Vagina (tissue), 2 donors: ENCODE results near the gene SEPTIN8. TPM values are rescaled to one million over a fixed set of nuclear protein-coding genes. Genes with fewer than 3 reads are reported as not detected.

Source experiments
- DNase-seq, 2 donors: peaks; one replicate each; pipeline ENCODE4 v3.0.0-alpha.2; 2017; ENCODE audit errors: extremely low spot score in 2 of 2
- H3K27ac ChIP-seq: fragments of 200-600 bp; sonication (generic); one replicate; pipeline ENCODE4 v1.5.1; 2019
- H3K27me3 ChIP-seq: fragments of 200-600 bp; sonication (generic); one replicate; pipeline ENCODE4 v1.5.1; 2019
- H3K36me3 ChIP-seq, 2 donors: fragments of 200-600 bp; sonication (generic); one replicate each; pipeline ENCODE4 v1.5.1; 2017 to 2019
- H3K4me1 ChIP-seq: fragments of 200-600 bp; sonication (generic); one replicate; pipeline ENCODE4 v1.5.1; 2019
- H3K4me3 ChIP-seq, 2 donors: fragments of 200-600 bp; sonication (generic); 1 replicate in 1 of 2; 2 replicates in 1 of 2; pipeline ENCODE4 v1.5.1; 2016 to 2019
- H3K9me3 ChIP-seq: fragments of 200-600 bp; sonication (generic); one replicate; pipeline ENCODE4 v1.5.1; 2019
- POLR2A ChIP-seq, 2 donors: fragments of 450-650 bp; IDR thresholded peaks; one replicate each; pipeline ENCODE4 v1.6.1; 2017; ENCODE audit warnings: antibody characterized with exemption in 2 of 2, mild to moderate bottlenecking in 2 of 2, moderate library complexity in 2 of 2
- POLR2AphosphoS5 ChIP-seq, 2 donors: sonication (generic); formaldehyde crosslinking; IDR thresholded peaks; one replicate each; pipeline ENCODE4 v1.9.0; 2017; ENCODE audit warnings: antibody characterized with exemption in 2 of 2, mild to moderate bottlenecking in 2 of 2, low read depth in 1 of 2; ENCODE audit not compliant: insufficient read depth in 1 of 2
- intact Hi-C: fragments of 100-400 bp; cut with DNase I; formaldehyde crosslinking; loops from one replicate; pipeline ENCODE4 v1.15.1; 2023
- total RNA-seq: library from RNA; depleted of rRNA; stranded (reverse); fragments of >200 nt; gene quantifications from one replicate; pipeline ENCODE4 v1.2.3, GENCODE V29; 2016
- TF ChIP-seq, protein P1 (sequence below), 3 experiments: fragments of 450-650 bp in 2 of 3; fragments of 200-600 bp in 1 of 3; sonication (generic) in 1 of 3; IDR thresholded peaks; one replicate each; pipeline ENCODE4 v1.5.1; 2017 to 2019; ENCODE audit warnings: antibody characterized with exemption in 3 of 3, mild to moderate bottlenecking in 2 of 3, moderate library complexity in 2 of 3

The SEPTIN8 gene
- total RNA-seq, 1 donor from 2014 or later: 52.8 TPM

DNA sequence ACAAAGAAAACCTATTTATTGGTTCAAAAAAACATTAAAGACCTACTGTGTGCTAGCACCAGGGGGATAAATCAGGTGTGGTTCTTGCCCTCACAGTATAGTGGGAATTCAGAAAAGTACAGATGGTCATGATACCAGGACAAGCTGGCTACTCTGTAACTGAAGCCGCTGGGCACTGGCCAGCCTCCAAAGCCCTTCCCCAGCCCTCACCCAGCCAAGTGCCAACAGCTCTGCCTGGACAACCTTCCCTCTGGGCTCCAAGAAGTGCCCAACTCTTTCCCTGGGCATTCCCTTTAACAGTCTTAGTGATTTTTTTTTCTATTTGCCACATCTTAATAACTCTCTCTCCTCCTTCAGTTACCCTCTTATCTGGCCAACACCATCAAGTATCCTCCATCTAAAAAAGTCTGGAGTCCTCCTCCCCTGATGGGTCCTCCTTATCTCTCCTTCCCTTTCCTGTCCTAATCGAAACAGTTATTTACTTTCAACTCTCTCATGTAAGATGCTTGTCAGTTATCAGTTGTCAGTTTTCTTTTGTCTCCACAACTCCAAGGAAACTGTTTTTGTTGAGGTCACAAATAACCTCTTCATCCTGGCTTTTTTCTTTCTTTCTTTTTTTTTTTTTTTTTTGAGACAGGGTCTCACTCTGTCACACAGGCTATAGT, 13.3 kb upstream of the SEPTIN8 start:
- H3K9me3 ChIP-seq: no peaks in the 10 kb centered on the region
- H3K4me3 ChIP-seq: no peak overlapping the region
- intact Hi-C loops: no loop called here
- no peaks in the 10 kb centered on the region for H3K4me1 ChIP-seq
- no peaks in the 10 kb centered on the region for H3K36me3 ChIP-seq
- no peak for DNase-seq
- H3K27me3 ChIP-seq: no peaks in the 10 kb centered on the region
- H3K27ac ChIP-seq: no peak overlapping the region
- TF ChIP-seq POLR2A (IDR thresholded peaks at IDR 0.05) (no peak), POLR2AphosphoS5 (IDR thresholded peaks at IDR 0.05; ENCODE audit: insufficient read depth in 1 of 2, low read depth in 1 of 2) (no peak)
- TF ChIP-seq, protein P1, sequence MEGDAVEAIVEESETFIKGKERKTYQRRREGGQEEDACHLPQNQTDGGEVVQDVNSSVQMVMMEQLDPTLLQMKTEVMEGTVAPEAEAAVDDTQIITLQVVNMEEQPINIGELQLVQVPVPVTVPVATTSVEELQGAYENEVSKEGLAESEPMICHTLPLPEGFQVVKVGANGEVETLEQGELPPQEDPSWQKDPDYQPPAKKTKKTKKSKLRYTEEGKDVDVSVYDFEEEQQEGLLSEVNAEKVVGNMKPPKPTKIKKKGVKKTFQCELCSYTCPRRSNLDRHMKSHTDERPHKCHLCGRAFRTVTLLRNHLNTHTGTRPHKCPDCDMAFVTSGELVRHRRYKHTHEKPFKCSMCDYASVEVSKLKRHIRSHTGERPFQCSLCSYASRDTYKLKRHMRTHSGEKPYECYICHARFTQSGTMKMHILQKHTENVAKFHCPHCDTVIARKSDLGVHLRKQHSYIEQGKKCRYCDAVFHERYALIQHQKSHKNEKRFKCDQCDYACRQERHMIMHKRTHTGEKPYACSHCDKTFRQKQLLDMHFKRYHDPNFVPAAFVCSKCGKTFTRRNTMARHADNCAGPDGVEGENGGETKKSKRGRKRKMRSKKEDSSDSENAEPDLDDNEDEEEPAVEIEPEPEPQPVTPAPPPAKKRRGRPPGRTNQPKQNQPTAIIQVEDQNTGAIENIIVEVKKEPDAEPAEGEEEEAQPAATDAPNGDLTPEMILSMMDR (IDR thresholded peaks at IDR 0.05): no peak

GRCh38 chr5:132788990-132789886, 12.2 kb upstream of the SEPTIN8 start:
- no peaks in the 10 kb centered on the region for H3K36me3 ChIP-seq
- DNase-seq: no peak
- H3K9me3 ChIP-seq: no peaks in the 10 kb centered on the region
- no peak overlapping the region for H3K4me3 ChIP-seq
- intact Hi-C loops: no loop called here
- no peaks in the 10 kb centered on the region for H3K27me3 ChIP-seq
- TF ChIP-seq POLR2AphosphoS5 (IDR thresholded peaks at IDR 0.05; ENCODE audit: insufficient read depth in 1 of 2, low read depth in 1 of 2): no peak
- TF ChIP-seq, protein P1 (IDR thresholded peaks at IDR 0.05): no peak
- TF ChIP-seq POLR2A (IDR thresholded peaks at IDR 0.05): no peak
- no peaks in the 10 kb centered on the region for H3K4me1 ChIP-seq
- H3K27ac ChIP-seq: no peak overlapping the region

- intact Hi-C loops: no loop called here
- Histone ChIP-seq H3K27me3 (no peaks in the 10 kb centered on the region), H3K4me1 (no peaks in the 10 kb centered on the region), H3K27ac (no peak overlapping the region), H3K4me3 (no peak overlapping the region), H3K36me3 (no peaks in the 10 kb centered on the region), H3K9me3 (no peaks in the 10 kb centered on the region)
- TF ChIP-seq, protein P1 (IDR thresholded peaks at IDR 0.05): no peak
- TF ChIP-seq POLR2AphosphoS5 (IDR thresholded peaks at IDR 0.05; ENCODE audit: insufficient read depth in 1 of 2, low read depth in 1 of 2) (no peak), POLR2A (IDR thresholded peaks at IDR 0.05) (no peak)
- no peak for DNase-seq
These were observed 11.5 kb upstream of the SEPTIN8 start for GRCh38 chr5:132788508-132788907.

DNA sequence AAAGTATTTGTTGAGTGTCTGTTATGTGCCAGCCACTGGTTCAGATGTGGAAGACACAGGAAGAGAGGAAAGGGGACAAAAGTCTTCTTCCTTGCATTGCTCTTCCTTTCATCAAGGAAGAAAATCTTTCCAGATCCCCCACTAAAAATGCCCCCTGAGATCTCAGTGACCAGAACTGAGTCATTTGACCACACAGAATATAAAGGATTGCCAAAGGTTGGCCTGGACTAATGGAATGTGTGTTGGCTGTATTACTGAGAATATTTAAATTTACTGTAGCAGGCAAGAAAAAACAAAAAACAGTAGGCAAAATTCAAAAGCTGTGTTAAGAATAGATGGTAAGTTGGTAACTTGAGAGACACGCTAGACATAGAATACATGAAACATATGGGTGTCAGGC, 10.0 kb upstream of the SEPTIN8 start:
- H3K27ac ChIP-seq: no peak overlapping the region
- DNase-seq: no peak
- H3K9me3 ChIP-seq: no peaks in the 10 kb centered on the region
- intact Hi-C loops: no loop called here
- no peaks in the 10 kb centered on the region for H3K36me3 ChIP-seq
- no peaks in the 10 kb centered on the region for H3K27me3 ChIP-seq
- TF ChIP-seq POLR2A (IDR thresholded peaks at IDR 0.05) (no peak), POLR2AphosphoS5 (IDR thresholded peaks at IDR 0.05; ENCODE audit: insufficient read depth in 1 of 2, low read depth in 1 of 2) (no peak)
- TF ChIP-seq, protein P1 (IDR thresholded peaks at IDR 0.05): no peak
- H3K4me1 ChIP-seq: no peaks in the 10 kb centered on the region
- no peak overlapping the region for H3K4me3 ChIP-seq

GRCh38 chr5:132785864-132786263, 8.8 kb upstream of the SEPTIN8 start:
- Histone ChIP-seq H3K36me3 (no peaks in the 10 kb centered on the region), H3K27me3 (no peaks in the 10 kb centered on the region), H3K4me3 (no peak overlapping the region), H3K9me3 (no peaks in the 10 kb centered on the region), H3K4me1 (no peaks in the 10 kb centered on the region), H3K27ac (no peak overlapping the region)
- TF ChIP-seq POLR2A (IDR thresholded peaks at IDR 0.05) (no peak), POLR2AphosphoS5 (IDR thresholded peaks at IDR 0.05; ENCODE audit: insufficient read depth in 1 of 2, low read depth in 1 of 2) (no peak)
- TF ChIP-seq, protein P1 (IDR thresholded peaks at IDR 0.05): no peak
- no peak for DNase-seq
- intact Hi-C loops: no loop called here
